ENCODE results near the gene KCNIP4.

The KCNIP4 gene

GRCh38 chr4:21139327-21139726 lies 809.2 kb downstream of the KCNIP4 start:
- TF ChIP-seq CTCF (IDR thresholded peaks at IDR 0.05), result no peak
- no peak overlapping the region for H3K27ac ChIP-seq

GRCh38 chr4:21136051-21136630 lies 812.4 kb downstream of the KCNIP4 start:
- Histone ChIP-seq H3K4me3 (no peak overlapping the region), H3K27ac (no peak overlapping the region)
- TF ChIP-seq CTCF (IDR thresholded peaks at IDR 0.05), result no peak
- DNase-seq (ENCODE audit: low spot score), result no peak

More at GRCh38 chr4:21139327-21139726, 809.2 kb downstream of the KCNIP4 start:
- no peak overlapping the region for H3K4me3 ChIP-seq
- DNase-seq (ENCODE audit: low spot score), result no peak

GRCh38 chr4:21134994-21135393 lies 813.6 kb downstream of the KCNIP4 start:
- TF ChIP-seq CTCF (IDR thresholded peaks at IDR 0.05), result no peak
- DNase-seq (ENCODE audit: low spot score), result no peak

GRCh38 chr4:21130606-21131005 lies 818.0 kb downstream of the KCNIP4 start:
- no peak for DNase-seq (ENCODE audit: low spot score)
- H3K4me3 ChIP-seq, result no peak overlapping the region
- no peak for TF ChIP-seq CTCF (IDR thresholded peaks at IDR 0.05)
- H3K27ac ChIP-seq, result no peak overlapping the region

More at GRCh38 chr4:21134994-21135393, 813.6 kb downstream of the KCNIP4 start:
- Histone ChIP-seq H3K4me3 (no peak overlapping the region), H3K27ac (no peak overlapping the region)

- TF ChIP-seq CTCF (IDR thresholded peaks at IDR 0.05), result no peak
- DNase-seq (ENCODE audit: low spot score), result no peak
- H3K4me3 ChIP-seq, result no peak overlapping the region
- no peak overlapping the region for H3K27ac ChIP-seq
Measured at GRCh38 chr4:21126014-21126512, 822.5 kb downstream of the KCNIP4 start.

- no peak for TF ChIP-seq CTCF (IDR thresholded peaks at IDR 0.05)
- Histone ChIP-seq H3K27ac (no peak overlapping the region), H3K4me3 (no peak overlapping the region)
- DNase-seq (ENCODE audit: low spot score), result no peak
Measured at GRCh38 chr4:21118301-21118700, 830.3 kb downstream of the KCNIP4 start.

GRCh38 chr4:21117541-21118180 lies 830.9 kb downstream of the KCNIP4 start:
- TF ChIP-seq CTCF (IDR thresholded peaks at IDR 0.05), result no peak
- no peak for DNase-seq (ENCODE audit: low spot score)
- Histone ChIP-seq H3K4me3 (no peak overlapping the region), H3K27ac (no peak overlapping the region)

Data from coronary artery (tissue), 2 donors.